ENCODE results near the gene NPC1L1.

DNA sequence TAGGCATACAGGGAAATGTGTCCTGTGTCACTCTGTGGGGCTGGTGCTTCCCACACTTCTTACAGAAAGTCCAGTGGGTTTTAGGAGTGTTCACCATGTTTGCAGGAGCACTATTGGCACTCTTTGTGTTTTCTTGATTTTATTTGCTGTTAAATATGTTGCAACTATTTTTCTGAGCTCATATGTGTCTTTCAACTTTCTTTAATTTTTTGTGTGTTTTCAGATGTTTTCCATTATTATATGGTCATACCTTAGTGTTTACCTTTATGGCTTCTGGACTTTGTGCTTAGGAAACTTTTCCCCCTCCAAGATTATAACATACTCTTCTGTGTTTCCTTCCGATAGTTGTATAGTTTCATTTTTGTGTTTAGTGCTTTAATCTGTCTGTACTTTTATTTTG is 29.9 kb downstream of the NPC1L1 start:
- no peak for TF ChIP-seq POLR2A (IDR thresholded peaks at IDR 0.05)
- TF ChIP-seq, protein P1, sequence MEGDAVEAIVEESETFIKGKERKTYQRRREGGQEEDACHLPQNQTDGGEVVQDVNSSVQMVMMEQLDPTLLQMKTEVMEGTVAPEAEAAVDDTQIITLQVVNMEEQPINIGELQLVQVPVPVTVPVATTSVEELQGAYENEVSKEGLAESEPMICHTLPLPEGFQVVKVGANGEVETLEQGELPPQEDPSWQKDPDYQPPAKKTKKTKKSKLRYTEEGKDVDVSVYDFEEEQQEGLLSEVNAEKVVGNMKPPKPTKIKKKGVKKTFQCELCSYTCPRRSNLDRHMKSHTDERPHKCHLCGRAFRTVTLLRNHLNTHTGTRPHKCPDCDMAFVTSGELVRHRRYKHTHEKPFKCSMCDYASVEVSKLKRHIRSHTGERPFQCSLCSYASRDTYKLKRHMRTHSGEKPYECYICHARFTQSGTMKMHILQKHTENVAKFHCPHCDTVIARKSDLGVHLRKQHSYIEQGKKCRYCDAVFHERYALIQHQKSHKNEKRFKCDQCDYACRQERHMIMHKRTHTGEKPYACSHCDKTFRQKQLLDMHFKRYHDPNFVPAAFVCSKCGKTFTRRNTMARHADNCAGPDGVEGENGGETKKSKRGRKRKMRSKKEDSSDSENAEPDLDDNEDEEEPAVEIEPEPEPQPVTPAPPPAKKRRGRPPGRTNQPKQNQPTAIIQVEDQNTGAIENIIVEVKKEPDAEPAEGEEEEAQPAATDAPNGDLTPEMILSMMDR (IDR thresholded peaks at IDR 0.05 in 4 of 5, conservative IDR thresholded peaks at IDR 0.05 in 1 of 5) = no peak
